NCI-H2196 (cell line): ENCODE data around the gene USP47.

Experiments used
- DNase-seq: peaks from one replicate; lab custom pipeline; 2025; ENCODE audit not compliant: unreplicated experiment; lab: John Stamatoyannopoulos, UW

USP47 gene, protein sequence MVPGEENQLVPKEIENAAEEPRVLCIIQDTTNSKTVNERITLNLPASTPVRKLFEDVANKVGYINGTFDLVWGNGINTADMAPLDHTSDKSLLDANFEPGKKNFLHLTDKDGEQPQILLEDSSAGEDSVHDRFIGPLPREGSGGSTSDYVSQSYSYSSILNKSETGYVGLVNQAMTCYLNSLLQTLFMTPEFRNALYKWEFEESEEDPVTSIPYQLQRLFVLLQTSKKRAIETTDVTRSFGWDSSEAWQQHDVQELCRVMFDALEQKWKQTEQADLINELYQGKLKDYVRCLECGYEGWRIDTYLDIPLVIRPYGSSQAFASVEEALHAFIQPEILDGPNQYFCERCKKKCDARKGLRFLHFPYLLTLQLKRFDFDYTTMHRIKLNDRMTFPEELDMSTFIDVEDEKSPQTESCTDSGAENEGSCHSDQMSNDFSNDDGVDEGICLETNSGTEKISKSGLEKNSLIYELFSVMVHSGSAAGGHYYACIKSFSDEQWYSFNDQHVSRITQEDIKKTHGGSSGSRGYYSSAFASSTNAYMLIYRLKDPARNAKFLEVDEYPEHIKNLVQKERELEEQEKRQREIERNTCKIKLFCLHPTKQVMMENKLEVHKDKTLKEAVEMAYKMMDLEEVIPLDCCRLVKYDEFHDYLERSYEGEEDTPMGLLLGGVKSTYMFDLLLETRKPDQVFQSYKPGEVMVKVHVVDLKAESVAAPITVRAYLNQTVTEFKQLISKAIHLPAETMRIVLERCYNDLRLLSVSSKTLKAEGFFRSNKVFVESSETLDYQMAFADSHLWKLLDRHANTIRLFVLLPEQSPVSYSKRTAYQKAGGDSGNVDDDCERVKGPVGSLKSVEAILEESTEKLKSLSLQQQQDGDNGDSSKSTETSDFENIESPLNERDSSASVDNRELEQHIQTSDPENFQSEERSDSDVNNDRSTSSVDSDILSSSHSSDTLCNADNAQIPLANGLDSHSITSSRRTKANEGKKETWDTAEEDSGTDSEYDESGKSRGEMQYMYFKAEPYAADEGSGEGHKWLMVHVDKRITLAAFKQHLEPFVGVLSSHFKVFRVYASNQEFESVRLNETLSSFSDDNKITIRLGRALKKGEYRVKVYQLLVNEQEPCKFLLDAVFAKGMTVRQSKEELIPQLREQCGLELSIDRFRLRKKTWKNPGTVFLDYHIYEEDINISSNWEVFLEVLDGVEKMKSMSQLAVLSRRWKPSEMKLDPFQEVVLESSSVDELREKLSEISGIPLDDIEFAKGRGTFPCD (N-terminal part only)

DNA sequence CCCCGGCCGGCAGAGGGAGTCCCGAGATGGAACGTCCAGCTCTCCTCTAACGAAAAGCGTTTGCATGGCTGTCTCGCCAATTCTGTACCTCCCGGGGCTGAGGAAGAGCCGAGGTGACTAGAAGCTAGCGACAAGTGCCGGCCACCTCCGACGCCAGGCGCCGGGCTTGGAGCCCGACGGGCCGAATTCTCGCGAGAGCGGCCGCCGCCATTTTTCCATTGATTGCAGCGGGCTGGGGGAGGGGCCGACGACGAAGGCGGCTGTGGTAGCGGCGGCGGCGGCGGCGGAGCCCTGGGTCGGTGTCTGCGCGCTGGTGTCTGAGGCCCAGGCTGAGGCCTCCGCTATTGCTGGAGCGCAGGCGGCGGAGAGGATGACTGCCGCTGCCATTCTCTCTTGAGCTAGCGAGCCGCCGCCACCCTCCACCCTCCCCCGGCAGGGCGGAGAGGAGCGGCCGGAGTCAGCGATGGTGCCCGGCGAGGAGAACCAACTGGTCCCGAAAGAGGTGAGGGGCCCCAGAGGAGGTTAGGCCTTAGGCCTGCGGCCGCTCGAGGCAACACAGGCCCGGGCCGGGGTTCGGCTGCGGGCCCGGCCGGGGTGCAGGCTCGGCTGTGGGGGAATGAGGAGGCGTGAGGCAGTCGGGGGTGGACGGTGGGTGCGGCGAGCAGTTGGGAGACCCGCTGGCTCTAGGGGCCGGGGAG lies at the start of gene USP47:
Gene USP47, plus strand, starts transcription at position 250 of the 698 bp plus-strand sequence. Its CDS starts 214 bp downstream, at position 464.
- DNase-seq = peak; percentile 91

DNA sequence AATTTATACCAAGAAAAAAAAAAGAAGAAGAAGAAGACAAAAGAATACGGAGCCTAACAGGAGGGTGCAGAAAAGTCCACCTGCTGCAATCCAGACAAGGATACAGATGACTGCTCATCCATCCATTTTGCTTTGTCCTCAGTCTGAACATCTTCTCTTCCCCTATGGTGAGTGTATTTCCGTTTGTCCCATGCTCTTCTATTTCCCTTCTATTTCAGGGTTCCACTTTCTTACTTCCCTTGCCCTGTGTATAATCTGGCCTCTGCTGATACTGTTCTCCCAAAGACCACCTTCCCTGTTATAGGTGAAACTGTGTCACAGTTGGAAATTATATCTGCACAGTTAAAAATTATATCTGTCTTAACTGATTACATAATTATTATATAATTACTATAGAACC lies 48.7 kb upstream of the USP47 start:
- no peak for DNase-seq

DNA sequence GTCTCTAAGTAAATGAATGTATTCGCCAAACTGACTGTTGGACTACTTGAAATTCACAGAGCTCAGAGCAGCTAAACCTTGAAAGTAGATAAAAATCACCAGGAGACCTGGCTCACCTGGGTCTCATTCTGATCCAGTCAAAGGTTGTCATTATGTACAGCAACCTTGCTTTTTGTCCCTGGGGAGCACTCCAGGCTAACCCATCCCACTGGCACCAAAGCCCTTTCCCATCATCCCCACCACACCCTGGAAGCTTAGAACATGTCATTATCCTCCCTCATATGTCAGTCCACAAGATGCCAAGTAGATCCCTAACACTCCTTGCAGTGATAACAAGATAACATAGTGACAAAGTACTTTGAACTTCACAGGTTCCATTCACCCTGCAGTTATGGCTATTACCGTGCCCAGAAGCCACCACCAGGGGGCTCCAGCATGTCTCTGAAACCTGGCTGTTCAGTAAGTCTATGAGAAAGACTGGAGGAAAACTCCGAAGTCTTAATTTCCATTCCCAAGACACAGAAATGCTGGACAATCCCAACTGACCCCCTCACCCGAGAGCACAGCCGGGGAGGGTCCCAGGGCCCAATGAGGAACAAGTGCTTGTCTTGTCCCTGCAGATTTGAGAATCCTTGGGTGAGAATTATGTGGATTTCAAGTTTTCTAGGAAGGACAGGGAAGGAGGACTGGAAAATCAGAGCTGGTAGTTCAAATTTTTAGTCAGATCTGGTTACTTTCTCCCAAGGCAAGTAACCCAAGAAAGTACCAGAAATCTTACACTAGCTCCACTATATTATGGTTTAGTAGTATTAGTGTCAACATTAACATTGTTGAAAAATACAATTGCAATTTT lies 43.0 kb upstream of the USP47 start:
- DNase-seq = peak; percentile 75

DNA sequence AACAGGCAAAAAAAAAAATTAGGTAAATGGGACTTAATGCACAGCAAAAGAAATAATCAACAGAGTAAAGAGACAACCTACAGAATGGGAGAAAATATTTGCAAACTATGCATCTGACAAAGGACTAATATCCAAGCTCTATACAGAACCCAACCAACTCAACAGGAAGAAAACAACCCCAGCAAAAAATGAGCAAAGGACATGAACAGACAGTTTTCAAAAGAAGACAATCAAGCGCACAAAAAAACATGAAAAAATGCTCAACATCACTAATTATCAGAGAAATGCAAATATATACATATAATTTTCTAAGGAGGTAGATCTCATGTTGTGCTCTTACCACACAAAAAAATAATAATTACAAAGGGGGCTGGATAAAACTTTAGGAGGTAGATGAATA lies 36.5 kb upstream of the USP47 start:
- DNase-seq = no peak

DNA sequence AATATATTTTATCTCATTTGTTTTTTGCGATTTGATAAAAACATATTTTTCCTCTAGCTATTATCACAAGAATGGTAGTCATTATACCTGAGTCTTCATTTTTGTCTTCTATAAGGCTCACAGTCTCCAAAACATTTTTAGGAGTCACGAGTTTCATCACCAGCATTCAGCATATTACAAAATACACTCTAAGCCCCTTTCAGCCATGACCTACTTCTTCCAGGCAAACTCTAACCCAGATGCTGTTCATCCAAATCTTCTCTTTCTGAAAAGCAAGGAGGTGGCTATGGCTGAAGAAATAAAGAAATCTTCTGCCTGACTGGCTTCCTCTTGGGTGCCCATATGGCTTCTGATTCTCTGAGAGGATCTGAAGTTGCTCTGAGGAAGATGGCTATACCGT lies 35.7 kb upstream of the USP47 start:
- no peak for DNase-seq

DNA sequence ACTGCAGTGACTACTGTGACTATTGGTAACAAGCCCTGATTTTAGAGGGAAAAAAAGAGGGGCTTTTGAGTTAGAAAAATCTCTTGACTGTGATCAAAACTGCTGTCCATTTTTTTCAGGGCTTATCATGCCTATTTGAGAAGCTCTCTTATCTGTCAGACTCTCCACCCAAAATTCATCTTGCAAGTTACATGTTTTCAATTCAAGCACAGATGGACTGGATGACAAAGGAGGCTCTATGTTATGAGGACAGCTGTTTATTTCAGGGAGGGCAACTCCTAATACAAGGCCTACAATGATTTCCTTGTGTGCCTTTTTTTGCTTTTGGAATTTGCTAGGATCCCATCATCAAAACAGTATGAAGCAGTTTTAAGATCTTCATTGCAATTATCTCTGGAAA lies 35.2 kb upstream of the USP47 start:
- no peak for DNase-seq

DNA sequence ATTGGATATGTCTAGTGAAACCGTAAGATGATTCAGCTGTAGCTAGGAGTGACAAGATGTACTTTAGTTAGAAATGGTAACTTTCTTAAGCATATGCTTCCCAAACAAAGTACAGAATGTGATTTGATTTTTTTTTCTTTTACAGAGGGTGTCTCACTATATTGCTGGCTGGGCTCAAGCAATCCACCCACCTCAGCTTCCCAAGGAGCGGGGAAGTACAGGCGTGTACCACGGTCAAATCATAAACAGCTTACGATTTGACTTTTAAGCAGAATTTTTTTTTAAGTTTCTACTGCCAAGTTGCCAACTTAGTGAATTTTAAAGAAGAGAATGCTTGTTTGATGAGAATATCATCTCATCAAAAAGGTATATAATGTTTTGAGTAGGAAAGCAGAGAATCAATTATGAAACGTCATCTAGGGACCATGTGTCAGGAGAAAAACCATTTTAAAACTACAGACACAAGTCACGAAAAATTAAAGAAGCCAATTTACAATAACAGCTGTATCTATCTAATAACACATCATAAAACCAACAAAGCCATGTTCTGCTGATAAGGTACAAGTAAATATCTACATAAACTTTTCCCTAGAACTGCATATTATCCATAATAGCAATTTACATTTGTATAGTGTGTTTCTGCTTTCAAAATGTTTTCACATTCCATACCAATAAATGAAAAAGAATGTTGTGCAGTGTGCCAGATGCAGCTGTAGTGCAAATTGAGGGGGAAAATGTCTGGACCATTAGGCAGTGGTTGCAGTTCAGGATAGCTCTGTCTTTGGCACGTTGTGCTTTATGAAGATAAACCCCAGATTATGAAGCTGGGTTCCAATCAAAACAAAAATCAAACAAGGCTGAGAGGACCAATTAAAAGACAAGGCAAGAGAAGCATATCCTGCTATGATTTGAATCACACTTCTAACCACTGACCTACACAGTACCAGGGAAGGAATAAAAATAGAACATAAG lies 33.7 kb upstream of the USP47 start:
- DNase-seq = no peak

DNA sequence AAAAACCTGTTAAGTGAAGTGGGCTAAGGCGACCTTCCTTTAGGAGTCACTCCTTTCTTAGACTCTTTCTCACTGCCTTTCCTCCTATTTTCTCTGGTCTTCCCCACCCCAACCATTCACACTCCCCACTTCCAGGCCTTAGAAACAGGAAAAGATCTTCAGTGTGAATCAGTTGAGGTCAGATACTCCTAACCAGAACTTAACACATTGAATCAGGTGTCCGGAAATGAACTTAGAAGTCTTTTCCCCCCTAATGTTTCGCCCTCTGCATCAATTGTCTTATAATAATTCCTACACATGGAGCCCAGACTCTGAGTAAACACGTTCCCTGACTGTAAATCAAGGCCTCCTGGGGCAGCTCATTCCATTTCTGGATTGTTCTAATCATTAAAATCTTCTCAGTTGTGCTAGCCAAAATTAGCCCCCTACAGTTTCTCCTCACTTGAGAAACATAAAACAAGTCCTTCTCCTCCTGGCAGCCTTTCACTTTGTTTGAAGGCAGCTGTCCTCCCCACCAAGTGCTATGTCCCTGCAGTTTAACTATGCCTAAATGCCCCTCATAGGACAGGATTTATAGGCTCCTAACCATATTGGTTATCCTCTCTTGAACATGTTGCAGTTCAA lies 32.7 kb upstream of the USP47 start:
- no peak for DNase-seq

DNA sequence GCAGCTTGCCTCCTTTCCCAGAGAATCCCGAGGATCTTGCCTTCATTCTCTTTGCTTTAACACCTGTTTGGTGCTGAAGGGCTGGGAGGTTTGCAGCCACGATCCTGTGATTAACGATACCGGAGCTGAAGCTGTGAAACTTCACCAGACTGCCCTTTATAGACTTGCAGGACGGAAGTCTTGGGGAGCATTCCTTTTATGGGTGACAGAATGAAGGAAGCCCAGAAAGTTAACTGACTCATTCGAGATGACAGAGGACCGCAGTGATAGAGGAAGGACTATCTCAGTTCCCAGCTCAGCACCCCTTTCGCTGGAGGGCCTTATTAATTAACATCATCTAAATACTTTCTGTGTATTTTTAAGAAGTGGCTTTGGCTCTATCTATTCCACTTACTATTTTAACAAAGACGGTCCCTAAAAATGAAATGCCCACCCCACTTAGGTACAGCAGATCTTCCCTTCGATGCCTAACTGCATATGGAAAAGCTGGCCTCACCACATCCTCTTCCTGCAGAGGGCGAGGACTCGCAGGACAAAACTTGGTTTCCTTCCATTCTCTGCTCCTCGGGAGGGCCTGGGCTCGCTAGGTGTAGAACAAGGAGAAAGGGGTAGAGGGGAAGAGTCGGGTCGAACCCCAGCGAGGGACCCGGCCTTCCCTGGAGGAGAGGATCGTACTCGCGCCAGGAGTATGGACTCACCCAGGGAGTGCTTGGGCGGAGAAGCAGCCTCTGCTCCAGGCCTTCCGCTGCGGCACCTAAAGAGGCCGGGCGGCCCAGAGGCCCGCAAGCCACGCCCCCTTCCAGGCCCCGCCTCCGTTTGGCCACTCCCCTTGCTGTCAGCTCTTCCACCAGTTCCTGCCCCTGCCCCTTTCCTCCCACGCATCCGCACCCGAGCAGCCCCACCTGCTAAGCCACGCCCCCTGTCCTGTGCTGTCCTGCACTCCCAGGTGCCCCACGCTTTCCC lies 30.7 kb upstream of the USP47 start:
- no peak for DNase-seq

DNA sequence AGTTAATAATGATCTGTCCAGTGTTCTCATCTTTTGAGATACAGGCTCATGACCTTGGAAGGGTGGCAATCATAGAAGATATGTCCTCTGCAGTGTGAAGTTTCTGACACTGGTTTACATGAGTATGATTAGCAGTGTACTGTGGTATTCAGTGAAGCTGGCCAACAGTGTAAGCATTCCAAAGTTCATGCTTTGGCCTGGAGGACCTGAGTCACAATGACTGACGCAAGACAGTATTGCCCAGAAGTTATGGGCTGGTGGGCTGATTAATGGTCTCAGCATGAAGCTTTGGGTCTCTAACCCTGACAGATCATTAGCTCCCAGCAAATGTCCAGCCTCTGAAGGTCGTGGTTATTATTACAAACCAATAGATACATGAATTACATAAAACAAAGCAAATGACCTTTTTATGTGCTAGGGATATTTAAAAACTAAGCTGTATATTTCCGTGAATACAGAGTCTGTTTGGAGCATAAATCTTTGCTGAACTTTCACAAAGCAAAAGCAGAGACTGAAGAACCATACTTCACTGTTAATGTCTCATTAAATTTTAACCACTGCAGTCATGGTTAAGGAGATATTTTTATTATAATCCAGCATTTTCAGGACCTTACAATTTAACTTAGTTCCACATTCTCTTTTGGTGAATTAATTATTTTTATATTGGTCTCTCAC lies 28.3 kb upstream of the USP47 start:
- no peak for DNase-seq

DNA sequence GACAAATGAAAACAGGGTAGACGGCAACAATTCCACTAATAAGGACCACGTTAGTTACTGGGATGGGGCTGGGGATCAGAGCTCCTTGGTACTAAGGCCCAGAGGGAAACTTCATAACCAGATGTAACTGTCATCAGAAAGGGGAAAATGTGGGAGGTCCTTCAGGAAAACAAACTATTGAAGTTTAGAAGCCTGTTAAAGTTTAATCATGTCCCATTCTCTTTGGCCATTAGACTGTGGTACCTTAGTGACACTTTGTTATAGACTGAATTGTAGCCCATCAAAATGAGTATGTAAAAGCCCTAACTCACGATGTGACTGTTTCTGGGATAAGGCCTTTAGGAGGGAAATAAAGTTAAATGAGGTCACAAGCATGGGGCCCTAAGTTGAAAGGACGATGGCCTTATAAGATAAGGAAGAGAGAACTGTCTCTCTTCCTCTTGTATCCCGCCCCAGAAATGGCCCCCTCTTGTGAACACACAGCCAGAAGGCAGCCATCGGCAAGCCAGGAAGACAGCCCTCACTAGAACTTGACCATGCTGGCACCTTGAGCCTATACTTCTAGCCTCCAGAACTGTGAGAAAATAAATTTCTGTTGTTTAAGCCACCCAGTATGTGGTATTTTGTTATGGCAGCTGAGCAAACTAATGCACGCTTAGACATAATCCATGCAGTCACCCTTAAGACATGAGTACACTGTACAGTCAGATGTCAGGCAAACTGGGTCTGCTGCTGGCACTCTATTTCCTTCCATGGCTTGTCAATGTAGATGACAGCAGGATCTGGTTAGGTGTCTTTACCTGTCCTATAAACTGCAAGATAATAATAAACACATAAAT lies 26.9 kb upstream of the USP47 start:
- DNase-seq = no peak

DNA sequence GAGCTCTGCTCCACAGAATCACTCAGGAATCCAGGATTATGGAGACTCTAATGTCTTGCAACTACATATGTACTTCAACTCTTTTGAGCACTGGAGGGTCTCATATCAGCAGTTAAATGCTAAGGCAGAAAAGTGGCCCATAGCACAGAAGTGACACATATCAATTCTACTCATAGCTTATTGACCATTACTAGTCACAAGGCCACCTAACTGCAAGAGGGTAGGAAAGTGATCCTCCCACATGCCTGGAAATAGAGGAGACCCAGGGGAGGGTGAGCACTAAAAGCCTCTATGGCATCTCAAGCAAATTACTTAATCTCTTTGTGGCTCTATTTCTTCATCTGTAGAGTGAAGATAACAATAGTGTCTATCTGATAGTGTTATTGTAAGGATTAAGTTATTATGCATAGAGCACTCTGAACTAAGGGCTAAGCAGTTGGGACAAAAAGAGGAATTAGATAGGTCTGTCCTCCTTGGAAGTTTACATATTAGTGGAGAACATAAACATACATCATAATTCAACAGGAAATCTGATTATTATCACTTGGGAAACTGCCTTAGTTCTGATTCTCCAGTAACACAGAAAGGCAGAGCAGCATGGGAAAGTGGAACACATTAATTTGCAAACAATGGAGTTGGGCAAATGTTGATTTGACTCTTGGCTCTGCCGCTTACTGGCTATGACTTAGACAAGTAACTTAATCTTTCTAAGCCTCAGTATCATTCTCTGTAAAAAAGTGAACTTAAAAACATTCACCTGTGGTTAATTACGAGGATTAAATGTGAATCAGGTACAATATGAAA lies 25.1 kb upstream of the USP47 start:
- DNase-seq = no peak

DNA sequence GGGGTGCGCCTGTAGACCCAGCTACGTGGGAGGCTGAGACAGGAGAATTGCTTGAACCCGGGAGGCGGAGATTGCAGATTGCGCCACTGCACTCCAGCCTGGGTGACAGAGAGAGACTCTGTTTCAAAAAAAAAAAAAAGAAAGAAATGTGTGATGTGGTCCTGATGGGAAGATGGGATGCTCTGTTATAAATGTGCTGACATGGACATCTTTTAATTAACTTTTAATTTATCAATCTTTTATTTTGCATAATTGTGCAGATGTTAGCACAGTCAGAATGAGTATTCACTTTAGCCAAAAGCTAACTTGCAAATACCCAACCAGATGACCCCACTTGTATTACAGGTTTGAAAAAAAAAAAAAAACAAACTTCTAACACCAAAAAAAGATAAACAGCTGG lies 23.8 kb upstream of the USP47 start:
- no peak for DNase-seq

DNA sequence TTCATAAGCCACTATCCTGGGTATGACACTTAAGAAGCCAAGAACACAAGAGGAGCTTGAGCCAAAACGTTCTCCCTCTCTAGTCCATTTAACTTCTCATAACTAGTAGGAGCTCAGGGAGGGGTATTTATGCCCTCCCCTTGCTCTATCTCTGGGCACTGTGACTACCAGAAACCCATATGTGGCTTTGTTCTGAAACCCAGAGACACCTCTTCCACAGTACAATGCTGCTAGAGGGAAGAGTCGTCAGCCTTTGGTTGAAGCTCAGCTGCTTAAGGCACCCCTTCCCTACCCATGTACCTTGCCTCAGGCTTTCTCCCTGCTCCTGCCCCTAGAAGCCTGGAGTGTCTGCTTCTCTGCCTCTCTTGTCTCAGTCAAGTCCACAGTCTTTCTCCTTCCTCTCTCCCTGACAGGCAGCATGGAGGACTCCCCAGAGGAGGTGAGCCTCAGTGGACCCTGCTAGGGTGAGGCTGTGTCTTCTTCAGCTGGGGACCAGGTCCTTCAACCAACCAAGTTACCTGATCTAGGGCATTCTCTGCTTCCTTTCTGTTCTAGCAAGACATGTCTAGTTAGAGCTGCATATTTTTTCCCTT lies 23.1 kb upstream of the USP47 start:
- DNase-seq = no peak
